IPS-NIHi7 (cell line): ENCODE data around the gene STMND1.
"Not testable (repeated sequence)": the region's sequence is repeated elsewhere in the genome, so short reads cannot be mapped to it uniquely, and the experiment has no call there.

Source experiments
- DNase-seq: peaks from one replicate; pipeline ENCODE4 v3.0.0; 2012; ENCODE audit warnings: mixed read lengths; ENCODE audit errors: extremely low spot score

STMND1 gene

DNA sequence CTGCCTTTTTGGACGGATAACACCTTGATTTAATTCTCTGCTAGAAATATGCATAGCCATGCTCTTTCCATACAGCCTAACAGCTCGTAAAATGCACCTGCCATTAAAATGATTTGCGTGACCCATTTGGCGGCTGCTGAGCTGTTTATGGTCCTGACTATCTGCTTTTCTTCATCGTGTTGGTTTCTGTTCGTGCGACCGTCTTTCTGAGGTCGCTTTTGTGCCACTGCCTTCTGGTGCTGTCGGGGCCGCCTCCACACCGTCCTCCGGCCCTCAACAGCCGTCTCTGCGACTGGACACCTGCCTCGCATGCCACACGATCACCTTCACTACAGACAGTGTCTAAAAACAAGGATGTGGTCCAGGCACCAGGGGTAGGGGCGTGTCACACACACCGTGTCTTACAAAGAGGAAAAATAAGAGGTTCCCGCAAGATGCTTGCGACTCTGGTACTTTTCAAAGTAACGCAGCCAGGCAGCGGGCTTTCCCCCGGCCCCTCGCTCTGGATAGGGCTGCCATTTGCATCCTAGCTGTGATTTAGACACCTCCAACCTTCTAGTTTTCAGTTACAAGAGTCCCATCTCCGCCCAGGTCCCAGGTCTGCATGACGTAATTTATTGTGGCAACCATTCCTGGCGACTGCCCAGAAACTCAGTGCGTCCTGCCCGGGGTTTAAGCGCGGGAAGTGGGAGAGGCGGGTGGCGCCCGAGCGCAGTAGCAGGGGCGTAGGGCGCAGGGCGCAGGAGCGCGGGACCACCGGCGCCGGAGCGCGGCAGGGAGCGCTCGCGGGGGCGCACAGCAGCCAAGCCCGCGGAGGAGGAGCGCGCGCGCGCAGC is at the start of gene STMND1:
TSS of gene STMND1 (plus strand) at position 629 of the 836 bp plus-strand sequence. CDS start 208 bp downstream, outside the sequence.
- DNase-seq: peak; percentile 35

DNA sequence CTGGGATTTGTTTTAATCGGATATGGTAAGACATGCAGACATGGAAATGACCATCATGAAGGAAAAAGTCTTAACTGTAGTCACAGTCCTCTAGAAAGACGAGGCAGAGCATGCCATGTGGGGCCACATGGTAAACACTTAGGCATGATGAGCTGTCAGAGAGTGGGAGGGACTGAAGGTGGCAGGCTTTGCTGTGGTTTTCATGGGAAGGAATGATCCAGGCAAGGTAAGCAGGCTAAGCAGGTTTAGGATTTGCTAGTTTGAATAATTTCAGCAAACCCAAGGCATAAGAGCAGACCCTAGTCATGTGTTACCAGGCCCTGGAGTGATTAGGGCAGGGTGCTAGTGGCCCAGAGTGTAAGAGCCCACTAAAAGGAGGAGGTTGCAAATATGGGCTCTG is 47.2 kb upstream of the STMND1 start:
- no peak for DNase-seq

DNA sequence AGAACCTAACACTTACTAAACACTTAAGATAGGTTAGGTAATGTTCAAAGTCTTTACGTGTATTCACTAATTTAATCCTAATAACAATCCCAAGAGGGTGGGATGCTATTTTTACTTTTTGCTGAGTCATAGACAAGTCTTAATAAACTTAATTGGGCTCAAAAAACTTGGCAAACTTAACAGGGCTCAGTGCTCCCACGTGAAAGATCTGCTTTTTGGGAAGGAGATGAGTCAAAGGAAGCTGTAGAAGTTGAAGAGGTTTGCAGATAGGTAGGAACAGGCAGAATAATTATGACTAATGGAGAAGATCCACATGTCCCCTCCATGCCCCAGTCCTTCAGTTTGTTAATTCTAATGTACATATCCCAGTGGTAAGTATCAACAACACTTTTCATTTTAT is 44.5 kb upstream of the STMND1 start:
- DNase-seq: no peak

DNA sequence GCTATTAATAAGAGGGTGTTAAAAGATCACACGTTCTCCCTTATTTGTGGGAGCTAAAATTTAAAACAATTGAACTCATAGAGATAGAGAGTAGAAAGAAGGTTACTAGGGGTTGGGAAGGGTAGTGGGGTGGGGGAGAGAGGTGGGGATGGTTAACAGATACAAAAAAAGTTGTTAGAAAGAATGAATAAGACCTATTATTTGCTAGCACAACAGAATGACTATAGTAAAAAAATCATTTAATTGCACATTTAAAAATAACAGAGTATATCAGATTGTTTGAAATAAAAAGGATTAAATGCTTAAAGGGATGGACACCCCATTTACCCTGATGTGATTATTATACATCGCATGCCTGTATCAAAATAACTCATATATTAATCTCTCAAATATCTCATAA is 43.3 kb upstream of the STMND1 start:
- DNase-seq: no peak

DNA sequence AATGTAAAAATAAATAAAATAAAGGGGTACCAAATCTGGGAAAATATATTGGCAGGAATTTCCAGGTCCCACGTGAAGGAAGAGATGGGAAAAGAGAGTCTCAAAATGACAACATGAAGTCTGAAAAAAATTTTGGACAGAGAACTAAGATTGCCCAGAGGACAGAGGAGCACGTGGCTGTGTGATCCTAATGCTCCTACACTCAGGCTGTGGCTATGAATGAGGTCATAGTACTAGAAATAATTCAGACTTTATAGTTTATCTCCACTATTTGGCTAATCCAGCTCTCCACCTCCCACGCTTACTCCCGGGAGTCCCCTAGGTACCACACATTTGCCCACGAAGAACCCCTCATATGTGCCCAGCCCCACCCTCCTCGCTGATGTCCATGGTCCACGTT is 42.8 kb upstream of the STMND1 start:
- no peak for DNase-seq

DNA sequence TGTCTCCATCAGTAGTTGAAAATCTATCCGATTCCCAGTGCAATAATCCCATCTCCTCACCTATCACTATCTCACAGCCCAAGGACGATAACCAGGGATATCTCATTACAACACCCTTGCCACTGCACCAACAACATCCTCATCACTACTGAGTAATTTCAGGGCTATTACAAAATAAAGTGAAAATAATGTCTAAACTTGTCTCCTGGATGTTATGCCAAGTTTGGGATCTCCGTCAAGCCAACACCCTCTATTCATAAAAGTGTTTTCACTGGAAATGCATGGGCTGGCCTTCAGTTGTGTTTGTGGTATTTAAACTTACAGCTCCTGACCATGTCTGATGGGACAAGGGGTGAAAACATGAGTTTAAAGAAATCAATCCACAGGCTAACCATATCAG is 42.0 kb upstream of the STMND1 start:
- DNase-seq: no peak

DNA sequence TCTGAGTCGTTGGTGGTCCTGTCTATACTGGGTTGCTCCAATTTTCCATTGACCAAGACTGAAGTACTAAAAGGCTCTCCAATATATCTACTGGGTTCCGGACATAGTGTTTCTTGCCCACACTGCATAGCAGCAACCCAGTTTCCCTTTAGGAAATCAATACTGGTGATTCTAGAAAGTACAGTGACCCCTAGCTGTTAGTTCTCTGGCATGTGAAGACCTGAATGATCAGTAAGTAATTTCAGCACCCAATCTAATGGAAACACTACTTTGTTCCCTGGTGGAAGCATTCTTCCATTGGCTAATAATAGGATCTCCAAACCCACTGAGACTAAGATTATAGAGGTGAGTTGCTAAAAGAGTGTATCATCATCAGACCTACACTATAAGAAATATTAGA is 40.8 kb upstream of the STMND1 start:
- peak; percentile 20 for DNase-seq

DNA sequence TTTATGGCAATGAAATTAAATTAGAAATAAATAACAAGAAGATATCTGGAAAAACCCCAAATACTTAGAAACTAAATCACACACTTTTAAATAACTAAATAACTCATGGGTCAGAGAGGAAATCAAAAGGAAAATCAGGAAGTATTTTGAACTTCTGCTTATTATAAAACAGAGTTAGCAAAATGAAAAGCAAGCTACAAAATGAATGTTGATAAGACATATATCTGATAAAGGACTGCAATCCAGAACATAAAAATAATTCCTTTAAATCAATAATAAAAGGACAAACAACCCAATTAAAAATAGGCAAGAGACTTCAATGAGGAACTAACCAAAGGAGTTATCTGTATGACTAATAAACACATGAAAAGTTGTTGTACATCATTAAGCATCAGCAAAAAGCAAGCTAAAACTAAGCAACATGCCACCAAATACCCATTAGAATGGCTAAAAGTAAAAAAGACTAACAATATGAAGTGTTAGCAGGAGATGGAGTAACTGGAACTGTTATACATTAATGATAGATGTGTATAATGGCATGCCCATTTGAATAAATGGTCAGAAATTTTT is 38.9 kb upstream of the STMND1 start:
- no peak for DNase-seq

DNA sequence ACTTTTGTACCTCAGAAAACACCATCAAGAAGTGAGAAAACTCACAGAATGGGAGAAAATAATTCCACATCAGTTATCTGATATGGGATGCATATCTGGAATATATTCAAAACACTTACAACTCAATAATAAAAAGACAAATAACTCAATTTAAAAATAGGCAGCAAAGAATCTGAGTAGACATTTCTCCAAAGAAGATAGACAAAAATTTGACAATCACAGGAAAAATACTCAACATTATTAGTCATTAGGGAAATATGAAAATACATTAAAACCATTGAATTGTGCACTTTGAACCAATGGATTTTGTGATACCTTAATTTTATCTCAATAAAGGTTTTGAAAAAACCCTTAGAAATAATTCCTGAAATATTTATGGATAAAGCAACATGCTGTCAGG is 36.9 kb upstream of the STMND1 start:
- no peak for DNase-seq

DNA sequence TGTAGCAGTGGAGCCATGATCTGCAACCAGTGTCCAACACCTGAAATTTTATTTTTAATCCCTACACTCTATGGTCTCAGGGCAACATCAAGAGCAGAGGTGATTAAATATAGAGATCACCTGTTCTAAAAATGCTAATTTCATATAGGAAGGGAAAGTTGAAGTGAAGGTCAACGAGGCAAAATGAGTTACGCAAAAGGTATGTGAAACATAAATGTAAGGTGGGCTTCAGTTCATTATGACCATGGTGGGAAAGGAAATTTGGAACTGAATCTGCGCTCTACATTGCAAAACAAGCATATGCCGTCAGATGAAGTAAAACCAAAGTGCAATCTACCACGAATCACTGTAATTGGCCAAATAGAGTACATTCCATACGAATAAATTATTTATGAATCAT is 35.2 kb upstream of the STMND1 start:
- DNase-seq: no peak

DNA sequence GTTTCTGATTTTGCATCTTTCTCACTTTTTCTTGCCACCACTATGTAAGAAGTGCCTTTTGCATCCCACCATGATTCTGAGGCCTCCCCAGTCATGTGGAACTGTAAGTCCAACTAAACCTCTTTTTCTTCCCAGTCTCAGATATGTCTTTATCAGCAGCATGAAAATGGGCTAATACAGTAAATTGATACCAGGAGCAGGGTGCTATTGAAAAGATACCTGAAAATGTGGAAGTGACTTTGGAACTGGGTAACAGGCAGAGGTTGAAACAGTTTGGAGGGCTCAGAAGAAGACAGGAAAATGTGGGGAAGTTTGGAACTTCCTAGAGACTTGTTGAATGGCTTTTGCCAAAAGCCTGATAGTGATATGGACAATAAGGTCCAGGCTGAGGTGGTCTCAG is 32.9 kb upstream of the STMND1 start:
- DNase-seq: not testable (repeated sequence)

DNA sequence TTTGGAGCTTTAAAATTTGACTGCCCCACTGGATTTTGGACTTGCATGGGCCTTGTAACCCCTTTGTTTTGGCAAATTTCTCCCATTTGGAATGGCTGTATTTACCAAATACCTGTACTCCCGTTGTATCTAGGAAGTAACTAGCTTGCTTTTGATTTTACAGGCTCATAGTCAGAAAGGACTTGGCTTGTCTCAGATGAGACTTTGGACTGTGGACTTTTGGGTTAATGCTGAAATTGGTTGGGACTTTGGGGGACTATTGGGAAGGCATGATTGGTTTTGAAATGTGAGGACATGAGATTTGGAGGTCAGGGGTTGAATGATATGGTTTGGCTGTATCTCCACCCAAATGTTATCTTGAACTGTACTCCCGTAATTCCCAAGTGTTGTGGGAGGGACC is 31.4 kb upstream of the STMND1 start:
- not testable (repeated sequence) for DNase-seq

DNA sequence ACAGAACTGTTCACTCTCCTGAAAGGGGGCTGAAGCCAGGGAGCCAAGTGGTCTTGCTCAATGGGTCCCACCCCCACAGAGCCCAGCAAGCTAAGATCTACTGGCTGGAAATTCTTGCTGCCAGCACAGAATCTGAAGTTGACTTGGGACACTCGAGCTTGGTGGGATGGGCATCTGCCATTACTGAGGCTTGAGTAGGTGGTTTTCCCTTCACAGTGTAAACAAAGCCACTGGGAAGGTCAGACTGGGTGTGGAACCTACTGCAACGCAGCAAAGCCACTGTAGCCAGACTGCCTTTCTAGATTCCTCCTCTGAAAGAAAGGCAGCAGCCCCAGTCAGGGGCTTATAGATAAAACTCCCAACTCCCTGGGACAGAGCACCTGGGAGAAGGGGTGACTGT is 28.3 kb upstream of the STMND1 start:
- DNase-seq: not testable (repeated sequence)

DNA sequence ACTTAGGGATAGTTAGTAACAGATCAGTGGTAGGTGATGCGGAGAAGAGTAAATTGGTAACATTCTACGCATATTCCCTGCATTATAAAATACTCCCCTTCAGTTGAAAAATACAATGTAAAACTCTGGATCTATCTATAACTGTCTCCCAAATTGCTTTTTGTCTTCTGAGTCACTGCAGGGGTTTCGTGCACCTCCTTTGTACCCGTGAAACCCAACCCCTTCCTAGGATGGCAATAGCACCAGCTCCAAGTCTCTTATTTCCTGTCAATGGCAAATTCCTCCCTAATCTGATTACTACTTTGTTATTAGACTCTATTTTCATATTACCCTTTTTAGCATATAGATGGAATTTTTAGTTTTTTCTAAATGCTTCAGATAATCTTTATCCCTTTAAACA is 20.6 kb upstream of the STMND1 start:
- no peak for DNase-seq

DNA sequence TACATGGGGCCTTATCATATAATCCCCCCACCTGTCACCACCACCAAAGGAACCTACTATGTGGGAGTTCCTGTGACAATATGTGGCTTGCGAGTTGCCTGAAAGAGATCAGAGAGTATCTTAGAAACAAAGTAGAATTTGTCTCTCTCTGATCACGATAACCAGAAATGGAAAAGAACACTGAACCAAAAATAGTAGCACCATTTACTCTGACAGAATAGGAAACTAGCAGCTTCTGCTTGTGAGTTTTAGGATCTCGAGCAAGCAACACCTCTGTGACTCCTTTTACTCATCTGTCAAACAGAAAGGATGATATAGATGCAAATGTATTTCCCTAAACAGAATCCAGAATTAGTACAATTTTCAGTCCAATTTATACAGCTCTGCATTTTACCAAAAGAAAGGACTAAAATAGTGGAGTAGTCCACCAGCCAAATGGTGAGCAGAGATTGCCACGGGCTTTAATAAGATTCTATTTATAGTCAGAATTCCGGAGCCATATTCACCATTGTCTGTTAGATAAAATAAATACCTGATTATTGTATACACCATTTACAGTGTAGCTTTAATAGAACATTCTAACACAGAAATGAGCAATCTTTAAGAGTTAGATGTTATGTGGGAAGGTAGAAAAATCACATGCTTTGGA is 19.9 kb upstream of the STMND1 start:
- no peak for DNase-seq

DNA sequence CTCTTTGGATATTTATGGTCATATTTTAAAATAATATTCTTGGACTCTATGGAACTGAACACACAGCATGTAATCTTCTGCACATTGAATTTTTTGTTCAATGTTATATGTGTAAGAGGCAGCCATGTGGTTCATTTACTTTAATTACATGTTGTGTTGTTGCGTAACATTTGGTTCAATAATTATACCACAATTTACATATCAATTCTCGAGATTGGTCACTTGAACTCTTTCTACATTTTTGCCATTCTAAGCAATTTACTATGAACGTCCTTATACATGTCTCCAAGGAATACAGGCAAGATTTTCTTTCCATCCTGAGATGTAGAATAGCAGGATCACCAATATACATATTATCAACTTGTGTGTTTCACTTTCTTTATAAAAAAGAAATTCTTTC is 18.5 kb upstream of the STMND1 start:
- DNase-seq: no peak

DNA sequence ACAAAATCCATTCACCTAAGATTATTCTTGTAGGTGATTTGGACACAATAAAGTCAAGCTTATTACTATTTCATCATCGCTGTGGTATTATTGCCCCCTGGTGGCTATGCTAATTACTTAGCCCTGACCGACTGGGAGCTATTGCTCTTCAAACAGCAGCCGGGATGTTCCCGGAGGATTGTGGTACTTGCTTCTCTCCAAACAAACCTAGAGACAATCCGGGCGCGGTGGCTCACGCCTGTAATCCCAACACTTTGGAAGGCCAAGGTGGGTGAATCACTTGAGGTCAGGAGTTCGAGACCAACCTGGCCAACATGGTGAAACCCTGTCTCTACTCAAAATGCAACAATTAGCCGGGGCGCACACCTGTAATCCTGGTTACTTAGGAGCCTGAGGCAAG is 15.4 kb upstream of the STMND1 start:
- peak; percentile 52 for DNase-seq

DNA sequence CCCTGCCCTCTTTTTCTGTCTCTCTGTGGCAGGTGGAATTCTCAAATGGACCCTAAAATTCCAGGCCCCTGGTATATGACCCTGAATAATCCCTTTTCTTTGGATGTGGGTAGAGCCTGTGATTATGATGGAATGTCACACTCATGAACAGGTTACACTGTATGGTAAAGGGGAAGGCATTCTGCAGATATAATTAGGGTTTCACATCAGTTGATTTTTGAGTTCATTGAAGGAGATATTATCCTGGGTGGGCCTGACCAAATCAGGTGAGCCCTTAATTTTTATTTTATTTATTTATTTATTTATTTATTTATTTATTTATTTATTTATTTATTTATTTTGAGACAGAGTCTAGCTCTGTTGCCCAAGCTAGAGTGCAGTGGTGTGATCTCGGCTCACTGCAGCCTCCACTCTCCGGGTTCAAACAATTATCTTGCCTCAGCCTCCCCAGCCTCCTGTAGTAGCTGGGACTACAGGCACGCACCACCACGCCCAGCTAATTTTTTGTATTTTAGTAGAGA is 13.7 kb upstream of the STMND1 start:
- DNase-seq: no peak

DNA sequence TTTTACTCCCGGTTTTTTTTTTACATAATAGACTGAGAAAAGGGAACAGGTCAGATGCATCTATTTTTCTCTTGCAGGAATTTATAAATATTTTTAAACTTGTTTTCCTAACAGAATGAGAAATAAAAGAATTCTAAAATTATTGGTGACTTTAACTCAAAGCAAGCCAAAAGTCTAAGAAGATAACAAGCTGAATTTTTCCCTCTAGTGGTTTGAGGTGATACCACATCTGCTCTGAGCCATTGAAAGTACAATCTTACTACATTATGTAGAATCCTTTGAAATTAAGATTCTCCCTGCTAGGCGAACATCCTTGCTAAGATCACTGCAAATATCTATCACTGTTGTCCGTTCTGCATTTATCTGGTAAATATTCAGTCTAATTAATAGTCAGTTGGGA is 10.7 kb upstream of the STMND1 start:
- DNase-seq: no peak

DNA sequence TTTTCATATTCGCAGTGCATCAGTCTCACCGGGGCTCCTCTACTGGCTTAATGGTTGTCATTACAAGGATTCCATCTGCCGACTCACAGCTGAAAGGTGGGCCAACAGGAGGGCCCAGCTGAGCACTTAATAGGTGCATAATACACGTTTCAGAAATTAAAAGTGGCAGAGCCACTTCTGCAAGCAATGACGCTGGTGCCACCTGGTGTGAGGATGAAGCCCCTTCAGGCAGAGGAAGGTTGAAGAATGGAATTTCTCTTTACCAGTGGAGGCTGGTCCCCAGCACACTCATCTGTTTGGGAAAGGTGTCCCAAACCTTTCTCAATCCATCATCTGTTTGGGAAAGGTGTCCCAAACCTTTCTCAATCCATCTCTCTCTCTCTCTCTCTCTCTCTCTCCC is 8.2 kb upstream of the STMND1 start:
- peak; percentile 31 for DNase-seq

DNA sequence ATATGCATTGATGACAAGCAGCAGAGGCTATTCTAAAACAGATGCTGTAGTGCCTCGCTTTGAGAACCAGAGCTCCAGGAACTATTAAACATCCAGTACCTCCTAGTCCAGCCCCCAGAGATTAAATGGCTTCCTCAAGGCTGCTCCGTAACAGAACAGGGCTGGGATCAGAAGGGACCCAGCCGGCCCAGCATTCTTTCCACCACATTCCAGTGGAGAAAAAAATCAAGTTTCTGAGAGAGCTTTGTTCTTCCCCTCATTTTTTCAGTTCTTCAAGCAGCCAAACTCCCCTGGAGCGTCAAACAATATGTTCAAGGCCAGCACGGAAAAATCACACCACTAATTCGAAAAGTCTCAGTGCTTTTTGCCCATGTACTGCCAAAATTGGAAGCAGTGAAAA is 5.8 kb upstream of the STMND1 start:
- peak; percentile 20 for DNase-seq

DNA sequence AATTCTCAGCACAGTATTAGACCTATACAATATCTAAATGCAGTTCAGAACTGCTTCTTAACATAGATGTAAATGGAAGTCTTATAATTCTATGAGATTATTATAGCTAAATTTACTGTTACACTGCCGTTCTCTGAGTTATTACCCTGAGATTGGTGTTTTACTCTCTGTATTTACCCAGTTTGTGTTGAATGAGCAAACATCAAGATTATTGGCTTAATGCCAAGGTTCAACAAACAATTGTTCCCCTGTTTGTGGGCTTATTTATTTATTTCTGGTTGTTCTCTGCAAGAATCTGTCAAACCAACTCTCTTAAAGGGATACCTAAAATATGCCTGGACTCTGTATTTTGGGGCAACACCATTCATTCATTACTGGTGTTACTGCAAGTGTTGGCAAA is 5.2 kb upstream of the STMND1 start:
- DNase-seq: no peak

DNA sequence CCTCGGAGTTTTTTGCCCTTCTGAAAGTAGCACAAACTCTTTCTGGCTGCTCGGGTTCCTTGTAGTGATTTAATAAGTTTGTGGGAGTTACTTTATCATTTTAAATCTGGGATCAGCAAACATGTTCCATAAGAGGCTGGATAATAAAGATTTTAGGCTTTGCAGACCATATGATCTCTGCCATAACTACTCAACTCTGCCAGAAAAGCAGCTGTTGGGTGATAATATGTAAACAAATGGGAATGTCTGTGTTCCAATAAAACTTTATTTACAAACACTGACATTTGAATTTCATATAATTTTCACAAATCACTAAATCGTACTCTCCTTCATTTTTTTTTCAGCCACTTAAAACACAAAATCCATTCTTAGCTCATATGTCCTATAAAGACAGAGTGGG is 3.9 kb upstream of the STMND1 start:
- DNase-seq: no peak
